SU-DHL-6 (cell line): ENCODE results near the gene TYW1B.
"Not testable (repeated sequence)": the region's sequence is repeated elsewhere in the genome, so short reads cannot be mapped to it uniquely, and the experiment has no call there.

Experiments
- H2AFZ ChIP-seq: fragments of 200-600 bp; sonication (generic); 2 replicates; pipeline ENCODE4 v1.6.1; 2014; ENCODE audit warnings: low read depth, mild to moderate bottlenecking, moderate library complexity, mixed read lengths, antibody characterized with exemption, low read length; ENCODE audit not compliant: severe bottlenecking
- H3F3A ChIP-seq: fragments of 200-600 bp; shearing (Covaris generic); 2 replicates; pipeline ENCODE4 v1.6.0; 2016; ENCODE audit warnings: antibody characterized with exemption, mild to moderate bottlenecking; ENCODE audit not compliant: insufficient read depth
- H3K27ac ChIP-seq: fragments of 200-600 bp; sonication (generic); 2 replicates; pipeline ENCODE4 v1.5.1; 2016; ENCODE audit warnings: low read depth, mild to moderate bottlenecking, low read length, moderate library complexity, mixed read lengths
- H3K27me3 ChIP-seq: fragments of 200-600 bp; sonication (generic), shearing (Covaris generic); 2 replicates; pipeline ENCODE4 v1.6.0; 2014; ENCODE audit warnings: mild to moderate bottlenecking, low read length
- H3K36me3 ChIP-seq: fragments of 200-600 bp; sonication (generic); 2 replicates; pipeline ENCODE4 v1.6.1; 2014; ENCODE audit warnings: mild to moderate bottlenecking, low read length, mixed read lengths
- H3K4me2 ChIP-seq: fragments of 300-600, 200-600 bp; shearing (Covaris generic), sonication (generic); 2 replicates; pipeline ENCODE4 v1.6.0; 2014; ENCODE audit warnings: low read length, low read depth, mild to moderate bottlenecking; ENCODE audit not compliant: poor library complexity, severe bottlenecking
- H3K4me3 ChIP-seq: fragments of 200-600 bp; sonication (generic); 2 replicates; pipeline ENCODE4 v1.5.1; 2014; ENCODE audit warnings: antibody characterized with exemption, low read length, mild to moderate bottlenecking, mixed read lengths; ENCODE audit not compliant: insufficient read depth, poor library complexity, severe bottlenecking
- H3K79me2 ChIP-seq: fragments of 200-600 bp; sonication (generic); 2 replicates; pipeline ENCODE4 v1.6.1; 2014; ENCODE audit warnings: mild to moderate bottlenecking, low read length, moderate library complexity; ENCODE audit not compliant: insufficient read depth
- H3K9ac ChIP-seq: fragments of 200-600 bp; sonication (generic); 2 replicates; pipeline ENCODE4 v1.7.0; 2014; ENCODE audit warnings: mild to moderate bottlenecking, low read length
- H3K9me2 ChIP-seq: fragments of 200-600 bp; sonication (generic); replicated peaks from 2 replicates; pipeline ENCODE4 v1.6.1; 2014; ENCODE audit warnings: low read length; ENCODE audit not compliant: insufficient read depth
- H3K9me3 ChIP-seq: fragments of 200-600 bp; sonication (generic); 2 replicates; pipeline ENCODE4 v1.6.1; 2014; ENCODE audit warnings: low read length, mixed read lengths; ENCODE audit not compliant: insufficient read depth
- H4K20me1 ChIP-seq: fragments of 200-600 bp; sonication (generic); 2 replicates; pipeline ENCODE4 v1.6.1; 2014; ENCODE audit warnings: low read depth, mild to moderate bottlenecking, antibody characterized with exemption, low read length, moderate library complexity, mixed read lengths
- CTCF ChIP-seq: fragments of 200-600 bp; sonication (generic); IDR thresholded peaks from one replicate; pipeline ENCODE4 v1.5.1; 2017; ENCODE audit warnings: antibody characterized with exemption, mild to moderate bottlenecking, low read length, moderate library complexity; ENCODE audit not compliant: insufficient read depth, poor library complexity, severe bottlenecking
- EZH2phosphoT487 ChIP-seq: fragments of 200-600 bp; sonication (generic), shearing (Covaris generic); conservative IDR thresholded peaks from 2 replicates; pipeline ENCODE4 v1.6.1; 2018; ENCODE audit warnings: mild to moderate bottlenecking, antibody characterized with exemption, low read length, moderate library complexity, mixed read lengths

Gene TYW1B

GRCh38 chr7:72785166-72785955 is 42.6 kb downstream of the TYW1B start:
- Histone ChIP-seq H3K9me3 (no peaks in the 10 kb centered on the region), H3K79me2 (0 out of 2 replicates have a peak, but pooled peaks cover 4% of the 10 kb centered on the region), H3K27ac (no peak overlapping the region), H3K36me3 (no peaks in the 10 kb centered on the region), H3F3A (no peaks in the 10 kb centered on the region; the same call in 1 of the 2 replicates), H3K9me2 (no peaks in the 10 kb centered on the region), H4K20me1 (no peaks in the 10 kb centered on the region), H2AFZ (no peak overlapping the region), H3K27me3 (no peaks in the 10 kb centered on the region), H3K9ac (no peak overlapping the region), H3K4me3 (no peak overlapping the region), H3K4me2 (no peak overlapping the region)
- TF ChIP-seq EZH2phosphoT487, result no peak

- H3K9ac ChIP-seq, H3K4me3 ChIP-seq, H3K4me2 ChIP-seq, H3K79me2 ChIP-seq, H3K36me3 ChIP-seq, H3F3A ChIP-seq, H3K9me3 ChIP-seq, H3K27ac ChIP-seq, H3K9me2 ChIP-seq, H2AFZ ChIP-seq, H3K27me3 ChIP-seq, H4K20me1 ChIP-seq: not testable (repeated sequence)
Observed at GRCh38 chr7:72783601-72784370, 44.2 kb downstream of the TYW1B start.

GRCh38 chr7:72781631-72782030 is 46.4 kb downstream of the TYW1B start:
- TF ChIP-seq EZH2phosphoT487 (no peak), CTCF (no peak)
- Histone ChIP-seq H3F3A (no peaks in the 10 kb centered on the region; the same call in 1 of the 2 replicates), H3K27me3 (no peaks in the 10 kb centered on the region), H3K4me2 (no peak overlapping the region), H3K36me3 (no peaks in the 10 kb centered on the region), H3K9ac (no peak overlapping the region), H3K4me3 (no peak overlapping the region), H3K79me2 (0 out of 2 replicates have a peak, but pooled peaks cover 4% of the 10 kb centered on the region), H3K27ac (no peak overlapping the region), H4K20me1 (no peaks in the 10 kb centered on the region), H2AFZ (no peak overlapping the region), H3K9me2 (no peaks in the 10 kb centered on the region), H3K9me3 (no peaks in the 10 kb centered on the region)

- Histone ChIP-seq H3K36me3 (no peaks in the 10 kb centered on the region), H3K9me3 (no peaks in the 10 kb centered on the region), H3K4me3 (no peak overlapping the region), H3K9me2 (no peaks in the 10 kb centered on the region), H2AFZ (no peak overlapping the region), H3K27me3 (no peaks in the 10 kb centered on the region), H3K4me2 (no peak overlapping the region), H3K27ac (no peak overlapping the region), H3K9ac (no peak overlapping the region), H4K20me1 (no peaks in the 10 kb centered on the region), H3F3A (no peaks in the 10 kb centered on the region; the same call in 1 of the 2 replicates), H3K79me2 (0 out of 2 replicates have a peak, but pooled peaks cover 4% of the 10 kb centered on the region)
- TF ChIP-seq EZH2phosphoT487 (no peak), CTCF (no peak)
Observed at GRCh38 chr7:72781161-72781560, 46.8 kb downstream of the TYW1B start.

- not testable (repeated sequence) for H3K9ac ChIP-seq, H3K27ac ChIP-seq, H2AFZ ChIP-seq, H3K9me3 ChIP-seq, H3K36me3 ChIP-seq, H3K9me2 ChIP-seq, H3K27me3 ChIP-seq, H3K4me3 ChIP-seq, H3K79me2 ChIP-seq, H3F3A ChIP-seq, H3K4me2 ChIP-seq, H4K20me1 ChIP-seq
Observed at GRCh38 chr7:72780289-72780894, 47.6 kb downstream of the TYW1B start.

GRCh38 chr7:72777167-72777566 is 50.8 kb downstream of the TYW1B start:
- not testable (repeated sequence) for H3K9me3 ChIP-seq, H3K27ac ChIP-seq, H3K27me3 ChIP-seq, H2AFZ ChIP-seq, H3K9ac ChIP-seq, H4K20me1 ChIP-seq, H3K36me3 ChIP-seq, H3F3A ChIP-seq, H3K4me2 ChIP-seq, H3K4me3 ChIP-seq, H3K79me2 ChIP-seq, H3K9me2 ChIP-seq
